ENCODE results near the gene SLC18A2. TPM values are rescaled to one million over a fixed set of nuclear protein-coding genes. Genes with fewer than 3 reads are reported as not detected.

Gene SLC18A2
- total RNA-seq, 4 donors from 2014 or later: 0.65 to 2.8 (median 2.1) TPM

- H3K27me3 ChIP-seq: no peaks in the 10 kb centered on the region
- H3K4me3 ChIP-seq: no peak overlapping the region
- no peaks in the 10 kb centered on the region for H3K4me1 ChIP-seq
- H3K36me3 ChIP-seq: no peaks in the 10 kb centered on the region
- DNase-seq (ENCODE audit: extremely low spot score): no peak
- H3K27ac ChIP-seq (replicated peaks in 1 of 4): no peak overlapping the region
- WGBS: 89% methylated on average over 3 of the region's 3 CpGs
- intact Hi-C loops (cut with DNase I): no loop called here
- TF ChIP-seq CTCF (IDR thresholded peaks at IDR 0.05) (no peak), EP300 (IDR thresholded peaks at IDR 0.05) (no peak), POLR2AphosphoS5 (IDR thresholded peaks at IDR 0.05) (no peak), POLR2A (IDR thresholded peaks at IDR 0.05; ENCODE audit: low read depth) (no peak)
- no peaks in the 10 kb centered on the region for H3K9me3 ChIP-seq
Observed at GRCh38 chr10:117271427-117271826, 30.5 kb downstream of the SLC18A2 start.

- Histone ChIP-seq H3K9me3 (no peaks in the 10 kb centered on the region), H3K36me3 (no peaks in the 10 kb centered on the region), H3K4me1 (no peaks in the 10 kb centered on the region), H3K27ac (replicated peaks in 1 of 4) (no peak overlapping the region), H3K4me3 (no peak overlapping the region), H3K27me3 (no peaks in the 10 kb centered on the region)
- WGBS: 69% methylated on average over 13 of the region's 13 CpGs
- TF ChIP-seq EP300 (IDR thresholded peaks at IDR 0.05) (no peak), POLR2AphosphoS5 (IDR thresholded peaks at IDR 0.05) (no peak), POLR2A (IDR thresholded peaks at IDR 0.05; ENCODE audit: low read depth) (no peak), CTCF (IDR thresholded peaks at IDR 0.05) (no peak)
- peak; percentile 83 for DNase-seq (ENCODE audit: extremely low spot score)
- intact Hi-C loops (cut with DNase I): no loop called here
Observed at GRCh38 chr10:117272195-117273076, 31.5 kb downstream of the SLC18A2 start.

- Histone ChIP-seq H3K4me1 (no peaks in the 10 kb centered on the region), H3K27ac (replicated peaks in 1 of 4) (no peak overlapping the region), H3K9me3 (no peaks in the 10 kb centered on the region), H3K4me3 (no peak overlapping the region), H3K36me3 (no peaks in the 10 kb centered on the region), H3K27me3 (no peaks in the 10 kb centered on the region)
- DNase-seq (ENCODE audit: extremely low spot score): peak; percentile 53
- intact Hi-C loops (cut with DNase I): no loop called here
- 98% methylated on average over 3 of the region's 3 CpGs for WGBS
- TF ChIP-seq POLR2AphosphoS5 (IDR thresholded peaks at IDR 0.05) (no peak), EP300 (IDR thresholded peaks at IDR 0.05) (no peak), POLR2A (IDR thresholded peaks at IDR 0.05; ENCODE audit: low read depth) (no peak), CTCF (IDR thresholded peaks at IDR 0.05) (no peak)
Observed at GRCh38 chr10:117273980-117274379, 33.1 kb downstream of the SLC18A2 start.

GRCh38 chr10:117274509-117274908 lies 33.6 kb downstream of the SLC18A2 start:
- peak; percentile 77 for DNase-seq (ENCODE audit: extremely low spot score)
- Histone ChIP-seq H3K27me3 (no peaks in the 10 kb centered on the region), H3K27ac (replicated peaks in 1 of 4) (no peak overlapping the region), H3K4me3 (no peak overlapping the region), H3K4me1 (no peaks in the 10 kb centered on the region), H3K36me3 (no peaks in the 10 kb centered on the region), H3K9me3 (no peaks in the 10 kb centered on the region)
- intact Hi-C loops (cut with DNase I): no loop called here
- TF ChIP-seq POLR2A (IDR thresholded peaks at IDR 0.05; ENCODE audit: low read depth) (no peak), EP300 (IDR thresholded peaks at IDR 0.05) (no peak), CTCF (IDR thresholded peaks at IDR 0.05) (no peak), POLR2AphosphoS5 (IDR thresholded peaks at IDR 0.05) (no peak)
- WGBS: 89% methylated on average over 5 of the region's 5 CpGs

Data from esophagus muscularis mucosa (tissue), 4 donors.